GM10266 (cell line): Measurements from ENCODE around the gene CLEC16A.

Source experiments
- DNase-seq: peaks from one replicate; pipeline ENCODE4 v3.0.0; 2012; ENCODE audit errors: extremely low spot score
- TF ChIP-seq, protein P1 (sequence below): IDR thresholded peaks from 2 replicates; pipeline ENCODE4 v1.5.1; 2012; ENCODE audit warnings: mild to moderate bottlenecking, low read depth; ENCODE audit not compliant: control insufficient read depth, insufficient read depth; ENCODE audit errors: missing control alignments

The CLEC16A gene

DNA sequence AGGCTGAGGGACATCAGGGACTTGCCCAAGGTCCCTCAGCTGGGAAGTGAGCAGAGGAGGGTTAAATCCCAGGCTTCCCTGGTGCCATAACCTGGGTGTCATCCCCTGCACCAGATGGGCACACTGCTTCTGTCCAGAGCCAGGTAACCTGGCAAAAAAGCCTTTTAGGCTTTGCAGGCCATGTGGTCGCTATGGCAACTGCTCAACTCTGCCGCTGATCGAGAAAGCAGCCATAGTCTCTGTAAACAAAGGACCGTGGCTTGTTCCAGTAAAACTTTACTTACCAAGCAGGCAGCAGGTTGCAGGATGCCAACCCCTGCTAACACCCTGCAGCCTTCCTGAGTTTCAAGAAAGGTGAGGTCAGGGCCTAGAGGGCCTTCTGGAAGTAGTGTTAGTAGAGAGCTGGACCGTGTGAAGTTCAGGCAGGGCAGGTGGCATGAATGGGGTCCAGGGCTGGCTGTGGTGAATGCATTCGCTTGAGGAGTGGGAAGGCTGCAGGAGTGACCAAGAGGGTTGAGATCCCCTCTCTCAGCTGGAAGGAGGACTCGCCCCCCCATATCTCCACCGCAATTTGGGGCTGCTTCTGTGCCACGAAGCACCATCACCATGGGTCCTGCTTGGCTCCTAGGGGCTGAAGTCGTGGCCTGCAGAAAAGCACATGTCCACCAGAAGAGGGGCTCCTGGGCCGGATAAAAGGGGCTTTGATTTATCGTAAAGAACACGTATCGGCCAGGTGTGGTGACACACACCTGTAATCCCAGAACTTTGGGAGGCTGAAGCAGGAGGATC lies 220.3 kb downstream of the CLEC16A start:
- TF ChIP-seq, protein P1, sequence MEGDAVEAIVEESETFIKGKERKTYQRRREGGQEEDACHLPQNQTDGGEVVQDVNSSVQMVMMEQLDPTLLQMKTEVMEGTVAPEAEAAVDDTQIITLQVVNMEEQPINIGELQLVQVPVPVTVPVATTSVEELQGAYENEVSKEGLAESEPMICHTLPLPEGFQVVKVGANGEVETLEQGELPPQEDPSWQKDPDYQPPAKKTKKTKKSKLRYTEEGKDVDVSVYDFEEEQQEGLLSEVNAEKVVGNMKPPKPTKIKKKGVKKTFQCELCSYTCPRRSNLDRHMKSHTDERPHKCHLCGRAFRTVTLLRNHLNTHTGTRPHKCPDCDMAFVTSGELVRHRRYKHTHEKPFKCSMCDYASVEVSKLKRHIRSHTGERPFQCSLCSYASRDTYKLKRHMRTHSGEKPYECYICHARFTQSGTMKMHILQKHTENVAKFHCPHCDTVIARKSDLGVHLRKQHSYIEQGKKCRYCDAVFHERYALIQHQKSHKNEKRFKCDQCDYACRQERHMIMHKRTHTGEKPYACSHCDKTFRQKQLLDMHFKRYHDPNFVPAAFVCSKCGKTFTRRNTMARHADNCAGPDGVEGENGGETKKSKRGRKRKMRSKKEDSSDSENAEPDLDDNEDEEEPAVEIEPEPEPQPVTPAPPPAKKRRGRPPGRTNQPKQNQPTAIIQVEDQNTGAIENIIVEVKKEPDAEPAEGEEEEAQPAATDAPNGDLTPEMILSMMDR: no peak
- no peak for DNase-seq

DNA sequence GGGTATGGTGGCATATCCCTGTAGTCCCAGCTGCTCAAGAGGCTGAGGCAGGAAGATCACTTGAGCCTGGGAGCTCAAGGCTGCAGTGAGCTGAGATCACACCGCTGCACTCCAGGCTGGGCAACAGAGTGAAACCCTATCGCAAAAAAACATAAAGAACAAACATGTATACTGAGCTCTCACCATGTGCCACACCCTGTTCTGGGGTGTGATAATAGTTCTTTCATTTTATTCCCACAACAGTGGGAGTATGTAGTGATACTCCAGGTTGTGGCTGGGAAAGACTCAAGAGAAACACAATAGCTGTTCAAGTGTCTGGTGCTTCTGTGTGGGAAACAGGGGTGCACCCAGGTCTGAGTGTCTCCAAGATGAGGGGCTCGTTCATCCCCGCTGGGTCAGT lies 221.0 kb downstream of the CLEC16A start:
- no peak for DNase-seq
- TF ChIP-seq, protein P1: no peak

- no peak for DNase-seq
Measured at GRCh38 chr16:11165894-11166665, 221.7 kb downstream of the CLEC16A start.

GRCh38 chr16:11167581-11167980 lies 223.2 kb downstream of the CLEC16A start:
- DNase-seq: no peak
- TF ChIP-seq, protein P1: no peak

More at GRCh38 chr16:11165894-11166665, 221.7 kb downstream of the CLEC16A start:
- TF ChIP-seq, protein P1: no peak

DNA sequence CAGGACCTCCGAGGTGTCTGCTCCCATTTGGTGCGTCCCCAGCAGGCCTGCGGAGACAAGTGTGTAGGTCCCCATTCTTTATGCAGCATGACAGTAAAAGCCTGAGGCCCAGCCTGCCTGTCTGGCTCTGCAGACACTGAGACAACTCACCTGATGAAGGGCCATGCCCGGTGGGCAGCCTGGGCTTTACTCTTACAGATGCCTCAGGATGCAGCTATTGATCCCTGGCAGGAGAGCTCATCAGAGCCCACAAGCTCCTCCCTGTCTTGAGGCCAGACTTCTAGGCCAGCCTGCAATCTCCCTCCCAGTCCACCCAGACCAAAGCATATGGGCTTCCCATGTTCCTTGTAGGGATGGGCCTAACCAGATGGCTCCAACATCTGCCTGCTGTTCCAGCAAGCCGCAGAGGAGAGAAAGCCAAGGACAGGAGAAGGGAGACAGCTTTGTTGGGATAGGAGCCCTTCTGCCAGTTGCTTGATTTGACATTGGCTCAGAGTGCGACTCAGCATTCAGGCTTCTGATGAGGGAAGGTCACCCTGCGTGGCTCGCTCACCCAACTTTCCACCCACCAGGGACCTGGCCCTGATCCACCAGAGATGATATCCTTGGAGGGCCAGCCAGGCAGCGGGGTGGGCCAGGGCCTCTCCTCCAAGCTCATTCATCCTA lies 224.2 kb downstream of the CLEC16A start:
- no peak for DNase-seq
- TF ChIP-seq, protein P1: no peak

DNA sequence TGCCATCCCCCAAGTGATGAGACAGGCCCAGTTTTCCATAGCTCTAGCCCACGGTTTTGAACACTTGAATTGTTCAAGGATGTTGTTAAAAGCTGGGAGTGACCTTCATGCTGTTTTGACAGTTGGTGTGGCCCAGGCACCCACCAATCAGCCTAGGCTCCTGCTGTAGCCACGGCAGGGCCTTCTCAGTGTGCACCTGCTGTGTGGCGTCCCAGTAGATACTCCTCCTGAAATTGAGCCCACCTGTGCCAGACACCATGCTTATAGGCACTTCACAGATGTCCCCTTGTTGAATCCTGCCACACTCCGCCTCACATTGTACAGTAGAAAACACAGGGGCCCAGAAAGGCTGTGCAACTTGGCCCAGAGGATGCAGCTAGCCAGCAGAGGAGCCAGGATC lies 225.3 kb downstream of the CLEC16A start:
- DNase-seq: no peak
- TF ChIP-seq, protein P1: no peak
